Measurements from ENCODE around the gene CEP164. TPM values are rescaled to one million over a fixed set of nuclear protein-coding genes. Genes with fewer than 3 reads are reported as not detected.

The CEP164 gene
- total and polyA plus RNA-seq, 2 of the 4 experiments (the other 2 are of a cell fraction): 23.3 to 26.9 TPM

- no TSS peak for BruUV-seq (replicated peaks)
- Histone ChIP-seq H4K5ac (ENCODE audit: low read depth, low read length) (no peak overlapping the region), H4K91ac (ENCODE audit: insufficient read depth, low read depth, low read length) (no peak overlapping the region), H2BK5ac (ENCODE audit: low read depth, low read length, poor library complexity, severe bottlenecking) (no peak overlapping the region), H3K4me1 (ENCODE audit: control insufficient read depth, insufficient read depth, low read length) (no peaks in the 10 kb centered on the region), H2AK5ac (ENCODE audit: low read depth, low read length) (no peak overlapping the region), H3K9me1 (ENCODE audit: insufficient read depth, low read length) (no peaks in the 10 kb centered on the region), H3K4me3 (ENCODE audit: insufficient read depth, low read depth, low read length) (no peak overlapping the region), H3K56ac (ENCODE audit: extremely low read depth, insufficient read depth, low read length) (no peak overlapping the region), H3K79me1 (ENCODE audit: low read depth in 1 of 2, low read length in 2 of 2) (no peaks in the 10 kb centered on the region), H3K18ac (ENCODE audit: low read depth, low read length) (no peak overlapping the region), H3K14ac (replicated peaks; ENCODE audit: low read depth, low read length) (no peak overlapping the region), H4K20me1 (ENCODE audit: insufficient read depth, low read length) (no peaks in the 10 kb centered on the region), H2BK120ac (ENCODE audit: low read depth, low read length) (no peak overlapping the region), H3K4me2 (ENCODE audit: low read depth, low read length) (no peak overlapping the region), H3K23ac (ENCODE audit: low read depth, low read length) (no peak overlapping the region), H4K8ac (ENCODE audit: low read depth in 2 of 2, low read length in 2 of 2) (no peak overlapping the region), H2BK15ac (ENCODE audit: low read depth, low read length) (no peak overlapping the region), H2BK20ac (ENCODE audit: low read depth, low read length) (no peak overlapping the region), H3K27me3 (ENCODE audit: control insufficient read depth, insufficient read depth, low read length) (peaks cover 12% of the 10 kb centered on the region), H3K27ac (ENCODE audit: insufficient read depth, low read length) (no peak overlapping the region), H2AK9ac (replicated peaks; ENCODE audit: low read depth, low read length, poor library complexity) (no peak overlapping the region), H3K36me3 (ENCODE audit: control insufficient read depth, insufficient read depth, low read length) (peaks cover under 1% of the 10 kb centered on the region), H2AFZ (replicated peaks; ENCODE audit: low read length, poor library complexity) (no peak overlapping the region), H3K9ac (ENCODE audit: low read depth, low read length) (no peak overlapping the region), H3K9me3 (ENCODE audit: control insufficient read depth, insufficient read depth, low read length) (no peaks in the 10 kb centered on the region), H3K4ac (ENCODE audit: low read depth, low read length) (no peak overlapping the region)
- TF ChIP-seq RCOR1 (IDR thresholded peaks at IDR 0.05; ENCODE audit: insufficient replicate concordance, low read length): no peak
- no peak for TF ChIP-seq POLR2A (IDR thresholded peaks at IDR 0.05; ENCODE audit: low read depth, low read length)
- TF ChIP-seq CEBPB (IDR thresholded peaks at IDR 0.05; ENCODE audit: low read depth, low read length): no peak
- TF ChIP-seq SMC3 (IDR thresholded peaks at IDR 0.05; ENCODE audit: low read depth, low read length): no peak
- no peak for TF ChIP-seq RAD21 (IDR thresholded peaks at IDR 0.05; ENCODE audit: low read length)
- TF ChIP-seq FOS (IDR thresholded peaks at IDR 0.05; ENCODE audit: low read depth, low read length): no peak
- TF ChIP-seq USF2 (IDR thresholded peaks at IDR 0.05; ENCODE audit: low read depth, low read length): no peak
- TF ChIP-seq RFX5 (IDR thresholded peaks at IDR 0.05; ENCODE audit: low read depth, low read length): no peak
- TF ChIP-seq NFE2L2 (IDR thresholded peaks at IDR 0.05; ENCODE audit: low read depth, low read length): no peak
- no peak for TF ChIP-seq MAZ (IDR thresholded peaks at IDR 0.05; ENCODE audit: borderline replicate concordance, low read depth, low read length)
- no peak for TF ChIP-seq CTCF (conservative IDR thresholded peaks at IDR 0.05; ENCODE audit: low read depth, low read length)
- no peak for TF ChIP-seq MXI1 (IDR thresholded peaks at IDR 0.05; ENCODE audit: borderline replicate concordance, low read depth, low read length)
- no peak for TF ChIP-seq MAFK (IDR thresholded peaks at IDR 0.05; ENCODE audit: low read depth, low read length)
- TF ChIP-seq CHD1 (IDR thresholded peaks at IDR 0.05; ENCODE audit: low read depth, low read length): no peak
- no peak for TF ChIP-seq ELK1 (IDR thresholded peaks at IDR 0.05; ENCODE audit: borderline replicate concordance, low read depth, low read length)
- ChIA-PET CTCF (no interaction called here), POLR2A (ENCODE audit: unreplicated experiment) (no interaction called here)
- in situ Hi-C loops (cut with MboI; ENCODE audit: low sequenced_read_pairs): no loop called here
- dilution Hi-C loops (cut with HindIII; ENCODE audit: low sequenced_read_pairs, unreplicated experiment): no loop called here
- no peak for DNase-seq
- intact Hi-C loops (cut with micrococcal nuclease): no loop called here
- ATAC-seq (ENCODE audit: low read depth): no peak
- WGBS, 2 experiments (ENCODE audit: extremely low coverage in 2 of 2, insufficient read length in 1 of 2): 90% methylated on average over 7 of the region's 12 CpGs; no CpG with 5 or more reads in 1 of the 2 experiments
Observed at GRCh38 chr11:117417856-117418255, 90.2 kb downstream of the CEP164 start.

All from IMR-90 (cell line).